Gastrocnemius medialis (tissue), 4 donors: Measurements from ENCODE around the gene CLHC1.

ENCODE experiments used
- CTCF ChIP-seq, 5 experiments: fragments of 450-650 bp in 3 of 5; fragments of 200-600 bp in 2 of 5; sonication (generic) in 2 of 5; IDR thresholded peaks in 4 of 5; conservative IDR thresholded peaks in 1 of 5; 1 replicate in 4 of 5; 2 replicates in 1 of 5; pipeline ENCODE4 v1.5.1; 2016 to 2019; ENCODE audit warnings: antibody characterized with exemption in 5 of 5, mild to moderate bottlenecking in 3 of 5, moderate library complexity in 3 of 5
- POLR2A ChIP-seq, 2 donors: fragments of 450-650 bp; IDR thresholded peaks; one replicate each; pipeline ENCODE4 v1.6.1; 2017; ENCODE audit warnings: antibody characterized with exemption in 2 of 2, mild to moderate bottlenecking in 2 of 2, moderate library complexity in 2 of 2

GRCh38 chr2:55155206-55155605 is 76.9 kb downstream of the CLHC1 start:
- TF ChIP-seq POLR2A (IDR thresholded peaks at IDR 0.05) (no peak), CTCF (IDR thresholded peaks at IDR 0.05 in 4 of 5, conservative IDR thresholded peaks at IDR 0.05 in 1 of 5) (no peak)
